ENCODE data around the gene MYL7.

The MYL7 gene

DNA sequence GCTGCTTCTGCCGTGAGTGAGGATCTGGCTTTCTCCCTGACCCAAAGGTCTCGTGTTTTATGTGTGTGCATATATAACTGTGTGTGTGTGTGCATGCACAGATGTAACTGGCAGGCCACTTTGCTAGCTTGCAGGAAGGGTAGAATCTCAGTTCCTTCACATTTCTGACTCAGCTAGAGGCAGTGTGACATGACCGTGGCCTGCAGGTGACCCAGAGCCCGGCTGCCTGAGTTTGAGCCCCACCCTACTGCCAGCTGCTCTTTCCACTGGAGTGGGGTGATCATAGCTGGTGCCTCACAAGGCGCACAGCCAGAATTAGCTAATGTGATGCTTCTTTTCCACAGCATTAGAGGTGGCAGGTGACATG is 9.3 kb upstream of the MYL7 start:
- DNase-seq (ENCODE audit: low spot score) = no peak

GRCh38 chr7:44149571-44150465 is 8.7 kb upstream of the MYL7 start:
- DNase-seq (ENCODE audit: low spot score) = no peak

DNA sequence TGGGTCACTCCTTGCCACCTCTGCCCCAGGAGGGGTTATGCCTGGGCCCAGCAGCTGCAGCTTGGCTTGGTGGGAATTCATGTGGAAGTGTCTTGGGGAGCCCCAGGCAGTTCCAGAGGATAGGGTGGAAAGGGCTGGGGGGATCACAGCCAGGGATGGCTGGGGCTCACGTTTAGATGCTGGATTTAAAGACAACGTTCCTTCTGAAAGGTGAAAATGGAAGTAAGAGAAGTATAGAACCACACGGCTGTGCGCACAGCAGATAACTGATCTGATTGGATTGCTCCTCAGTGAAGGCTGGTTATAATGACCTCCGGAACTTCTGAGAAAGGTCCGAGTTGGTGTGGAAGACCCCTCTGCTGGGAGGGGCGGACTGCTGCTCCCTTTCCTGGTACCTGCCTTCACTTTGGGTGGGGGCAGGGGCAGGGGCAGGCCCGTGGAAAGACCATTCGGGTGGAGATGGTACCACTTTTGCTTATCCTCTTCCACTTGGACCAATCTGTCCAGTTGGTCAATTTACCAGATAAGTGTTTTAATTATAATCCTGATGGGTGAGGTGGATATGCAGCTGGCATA is 7.9 kb upstream of the MYL7 start:
- no peak for DNase-seq (ENCODE audit: low spot score)

GRCh38 chr7:44148166-44148565 is 7.0 kb upstream of the MYL7 start:
- DNase-seq (ENCODE audit: low spot score) = no peak

DNA sequence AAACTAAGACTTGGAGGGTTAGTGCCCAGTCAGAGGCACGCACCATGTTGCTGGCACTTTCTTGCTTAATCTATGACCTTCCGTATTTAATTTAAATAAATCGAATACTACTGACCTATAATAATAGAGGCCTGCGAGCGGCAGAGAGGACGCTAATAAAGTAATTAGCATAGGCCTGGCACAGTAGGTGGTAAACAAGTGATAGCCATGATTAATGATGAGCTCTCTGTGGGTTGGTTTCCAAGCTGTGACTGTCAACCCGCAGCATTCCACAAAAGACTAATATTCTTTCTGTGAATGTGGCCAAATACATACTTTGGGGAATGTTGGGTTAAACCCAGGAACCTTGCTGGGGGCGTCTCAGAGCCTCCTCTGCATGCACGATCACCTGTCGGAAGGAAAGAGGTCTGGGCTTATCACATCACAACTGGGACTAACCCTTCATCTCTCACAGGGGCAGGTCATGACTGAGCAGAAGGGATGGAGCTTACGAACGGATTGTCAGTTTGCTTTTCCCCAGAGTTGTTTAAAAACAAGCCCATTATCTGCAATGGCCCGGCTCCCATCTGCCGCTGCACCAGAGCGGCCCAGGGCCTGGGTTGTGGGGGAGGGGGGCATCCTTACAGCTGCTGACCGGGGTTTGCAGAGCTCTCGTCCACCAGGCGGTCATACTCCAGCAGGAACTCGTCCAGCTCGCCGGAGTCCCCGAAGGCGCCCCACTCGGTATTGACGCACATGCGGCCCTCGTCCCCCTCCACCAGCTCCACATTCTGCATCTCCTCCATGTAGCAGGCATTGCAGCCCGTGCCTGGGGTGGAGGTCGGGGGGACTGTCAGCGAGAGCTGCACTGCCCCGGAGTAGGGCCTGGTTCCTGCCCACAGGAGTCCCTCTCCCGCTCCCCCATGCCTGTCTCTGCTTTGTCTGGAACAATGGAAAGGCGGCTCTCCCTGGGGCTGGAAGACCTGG is 6.2 kb upstream of the MYL7 start:
- no peak for DNase-seq (ENCODE audit: low spot score)

DNA sequence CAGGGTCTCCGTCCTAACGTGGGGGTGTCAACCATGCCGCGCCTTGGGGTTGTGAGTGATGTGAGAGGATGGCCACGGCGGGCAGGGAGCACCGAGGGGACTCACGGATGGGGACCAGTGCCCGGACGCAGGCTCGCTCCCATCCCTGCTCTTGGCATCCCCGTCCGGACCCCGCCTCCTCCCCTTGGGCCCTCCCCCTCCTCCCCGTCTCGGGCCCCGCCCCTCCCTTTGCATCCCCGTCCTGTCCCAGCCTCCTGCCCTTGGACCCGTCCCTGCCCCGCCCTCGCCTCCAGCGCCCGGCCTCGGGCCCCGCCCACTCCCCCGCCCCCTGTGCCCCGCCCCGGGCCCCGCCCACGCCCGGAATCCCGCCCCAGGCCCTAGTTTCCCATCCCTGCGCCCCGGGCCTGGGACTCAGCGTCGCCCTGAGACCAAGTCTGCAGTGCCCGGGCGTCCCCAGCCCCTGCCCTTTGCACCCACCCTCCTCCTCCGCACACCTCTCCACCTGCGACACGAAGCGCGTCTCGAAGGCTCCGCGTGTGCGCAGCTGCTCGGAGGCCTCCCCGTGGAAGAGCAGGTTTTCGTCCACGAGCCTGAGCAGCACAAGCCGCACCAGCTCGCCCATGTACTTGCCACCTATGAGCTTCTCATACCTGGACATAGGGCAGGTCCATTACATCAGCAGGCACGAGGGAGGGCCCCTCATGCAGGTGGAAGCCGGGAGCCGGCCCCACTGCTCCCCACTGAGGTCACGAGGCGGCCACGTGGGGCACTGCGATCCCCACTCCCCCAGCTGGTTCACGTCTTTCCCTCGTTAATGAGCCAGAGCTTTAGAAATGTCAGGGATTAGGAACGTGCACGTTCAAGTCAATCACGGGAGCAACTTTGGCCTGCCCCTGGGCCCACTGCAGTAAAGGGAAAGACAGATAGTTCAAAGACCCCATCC is 5.1 kb upstream of the MYL7 start:
- no peak for DNase-seq (ENCODE audit: low spot score)

GRCh38 chr7:44145479-44145968 is 4.4 kb upstream of the MYL7 start:
- no peak for DNase-seq (ENCODE audit: low spot score)

GRCh38 chr7:44144968-44145478 is 3.9 kb upstream of the MYL7 start:
- no peak for DNase-seq (ENCODE audit: low spot score)

DNA sequence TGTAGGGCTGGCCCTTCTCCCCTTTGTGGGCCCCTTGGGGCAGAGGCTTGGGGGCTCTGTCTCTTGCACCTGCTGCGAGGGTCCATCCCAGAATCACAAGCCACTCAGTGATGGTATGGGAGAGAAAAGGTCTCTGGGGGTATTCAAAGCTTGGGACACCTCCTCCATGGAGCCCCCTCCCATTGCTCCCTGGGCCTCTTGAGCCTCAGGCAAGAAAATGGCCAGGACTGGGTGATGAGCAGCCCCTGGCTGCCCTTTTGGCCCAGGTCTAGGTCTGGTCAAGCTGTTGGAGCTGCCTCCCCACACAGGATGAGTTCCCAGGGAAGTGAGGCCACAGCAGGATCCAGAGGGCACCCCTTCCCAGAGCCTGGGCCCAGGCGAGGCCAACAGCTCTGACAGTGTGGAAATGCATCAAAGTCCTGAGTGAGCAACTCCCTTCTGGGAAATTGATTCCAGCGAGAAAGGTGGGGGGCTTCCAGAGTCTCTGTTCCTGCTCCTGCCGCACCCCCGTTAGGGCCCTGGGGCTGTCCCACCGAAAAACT is 3.4 kb upstream of the MYL7 start:
- DNase-seq (ENCODE audit: low spot score) = no peak

DNA sequence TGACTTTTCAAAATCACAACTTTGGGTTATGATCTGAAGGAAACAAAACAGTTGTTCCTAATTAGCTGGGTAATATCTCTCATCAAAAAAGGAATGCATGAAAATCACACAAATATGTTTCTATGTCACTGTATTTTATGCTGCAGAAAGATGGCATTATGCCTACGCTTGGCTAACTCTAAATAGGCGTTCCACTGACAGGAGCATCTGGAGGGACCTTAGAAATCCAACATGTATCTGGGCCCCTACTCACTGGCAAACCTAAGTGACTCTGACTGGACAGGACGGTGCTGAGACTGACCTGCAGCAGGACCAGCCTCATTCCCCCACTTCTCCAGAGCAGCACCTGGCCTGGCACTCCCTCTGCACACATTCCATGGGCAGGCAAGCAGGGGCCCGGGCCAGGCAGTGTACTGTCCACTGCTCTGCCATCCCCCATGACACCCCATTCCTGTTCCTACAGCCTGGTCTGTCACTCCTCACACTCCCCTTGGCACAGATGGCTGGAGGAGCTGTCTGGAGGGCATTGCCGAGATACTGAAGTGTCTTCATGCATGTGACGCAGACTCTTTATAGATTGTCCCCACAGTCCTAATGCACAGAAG is 2.6 kb upstream of the MYL7 start:
- no peak for DNase-seq (ENCODE audit: low spot score)

DNA sequence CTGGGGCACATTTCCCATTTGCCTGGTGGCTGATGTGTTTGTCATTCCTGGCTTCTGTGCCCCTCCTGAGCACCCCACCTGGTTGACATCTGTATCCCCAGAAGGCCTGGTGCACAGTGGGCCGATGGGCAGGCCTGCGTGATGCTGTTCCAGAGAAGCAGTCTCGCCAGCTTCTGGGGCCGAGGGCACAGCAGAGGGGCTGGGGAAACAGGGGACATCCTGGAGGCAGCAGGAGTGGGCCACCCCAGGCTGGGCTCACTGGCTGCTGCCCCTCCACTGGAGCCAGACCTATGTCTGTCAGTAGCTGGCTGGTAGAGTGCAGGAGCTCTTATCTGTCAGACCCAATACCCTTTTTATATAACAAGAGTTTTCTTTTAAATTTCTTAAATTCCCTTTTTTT is 896 bp upstream of the MYL7 start:
- no peak for DNase-seq (ENCODE audit: low spot score)

- DNase-seq (ENCODE audit: low spot score) = no peak
Observed at GRCh38 chr7:44140341-44140740, 791 bp downstream of the MYL7 start.

GRCh38 chr7:44139311-44140010 is 1.7 kb downstream of the MYL7 start:
- DNase-seq (ENCODE audit: low spot score) = no peak

DNA sequence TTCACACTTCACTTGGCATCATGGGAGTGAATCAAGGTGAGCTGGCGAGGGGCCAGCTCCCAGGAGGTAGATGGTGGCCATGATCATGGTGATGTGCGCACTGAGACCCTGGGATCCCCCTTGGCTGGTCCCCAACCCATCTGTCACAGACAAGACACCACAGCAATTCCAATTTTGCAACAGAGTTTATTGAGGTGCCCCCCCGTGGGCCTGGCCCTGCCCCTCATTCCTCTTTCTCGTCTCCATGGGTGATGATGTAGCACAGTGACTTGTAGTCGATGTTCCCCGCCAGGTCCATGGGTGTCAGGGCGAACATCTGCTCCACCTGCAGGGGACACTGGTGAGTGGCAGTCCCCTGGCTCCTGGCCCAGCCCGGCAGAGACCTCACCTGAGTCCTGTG is 2.4 kb downstream of the MYL7 start:
- DNase-seq (ENCODE audit: low spot score) = no peak

- DNase-seq (ENCODE audit: low spot score) = no peak
Observed at GRCh38 chr7:44136731-44137130, 4.4 kb downstream of the MYL7 start.

DNA sequence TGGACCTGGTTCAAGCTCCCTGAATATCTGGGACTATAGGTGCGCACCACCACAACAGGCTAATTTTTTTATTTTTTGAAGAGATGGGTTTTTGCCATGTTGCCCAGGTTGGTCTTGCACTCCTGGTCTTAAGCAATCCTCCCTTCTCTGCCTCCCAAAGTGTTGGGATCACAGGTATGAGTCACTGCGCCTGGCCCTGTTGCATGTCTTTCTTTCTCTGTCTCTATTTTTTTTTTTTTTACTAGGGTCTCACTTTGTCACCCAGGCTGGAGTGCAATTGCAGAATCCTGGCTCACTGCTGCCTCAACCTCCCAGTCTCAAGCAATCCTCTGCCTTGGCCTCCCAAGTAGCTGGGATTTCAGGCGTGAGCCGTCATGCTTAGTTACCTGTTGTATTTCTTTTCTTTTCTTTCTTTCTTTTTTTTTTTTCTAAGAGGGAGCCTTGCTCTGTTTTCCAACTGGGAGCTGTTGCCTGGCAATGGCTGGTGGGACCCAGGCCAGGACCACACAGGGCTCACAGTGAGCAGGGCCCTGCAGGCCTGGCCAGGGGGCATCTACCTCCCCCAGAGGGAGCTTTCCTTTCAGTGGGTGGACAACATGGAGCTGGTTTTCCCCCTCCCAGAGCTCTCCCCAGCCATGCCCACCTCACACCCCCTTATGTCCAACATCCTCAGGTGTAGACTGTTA is 6.0 kb downstream of the MYL7 start:
- no peak for DNase-seq (ENCODE audit: low spot score)

- no peak for DNase-seq (ENCODE audit: low spot score)
Observed at GRCh38 chr7:44133295-44133694, 7.8 kb downstream of the MYL7 start.

DNA sequence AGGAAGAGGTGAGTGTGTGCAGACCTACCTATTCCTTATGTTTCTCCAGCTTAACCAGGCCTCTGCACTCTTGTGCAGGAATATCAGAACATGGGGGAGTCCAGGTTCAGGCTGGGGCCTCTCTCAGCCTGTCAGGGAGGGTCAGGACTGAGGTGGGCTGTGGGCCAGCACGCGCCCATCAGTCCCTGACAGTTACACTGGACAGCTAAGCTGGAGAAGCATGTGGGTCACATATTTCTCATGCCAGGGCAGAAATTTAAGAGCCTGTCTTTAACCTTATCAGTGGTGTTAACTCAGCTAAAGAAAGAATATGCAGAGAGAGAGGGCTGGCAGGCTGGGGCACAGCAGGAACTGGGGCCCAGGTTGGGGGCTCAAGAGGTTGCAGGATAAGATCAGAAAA is 9.1 kb downstream of the MYL7 start:
- DNase-seq (ENCODE audit: low spot score) = no peak
